Measurements from ENCODE around the gene ZRANB1.

The ZRANB1 gene

DNA sequence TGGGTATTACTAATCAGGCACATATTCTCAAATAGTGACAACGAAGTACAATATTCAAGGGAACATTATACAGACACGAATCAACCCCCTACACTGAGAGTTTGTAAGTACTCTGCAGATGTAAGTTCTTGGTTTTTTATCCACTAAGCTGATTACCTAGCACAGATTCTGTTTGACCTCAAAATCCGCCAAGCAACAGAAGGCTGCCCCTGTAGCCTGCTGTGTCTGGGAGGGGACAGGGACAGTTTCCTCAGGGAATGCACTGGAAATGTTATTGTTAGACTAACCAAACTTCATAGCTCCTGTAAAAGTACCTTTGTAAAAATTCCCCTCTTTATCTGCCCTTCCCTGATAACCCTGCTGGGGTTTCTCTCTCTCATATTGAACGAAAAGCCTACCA is 45.2 kb upstream of the ZRANB1 start:
- H3K4me2 ChIP-seq (ENCODE audit: low read depth, low read length, poor library complexity, severe bottlenecking): no peak overlapping the region
- H3K4me3 ChIP-seq (ENCODE audit: insufficient read depth, low read length, poor library complexity, severe bottlenecking): no peak overlapping the region
- TF ChIP-seq EZH2phosphoT487 (conservative IDR thresholded peaks at IDR 0.05; ENCODE audit: low read length): no peak
- TF ChIP-seq, protein P1, sequence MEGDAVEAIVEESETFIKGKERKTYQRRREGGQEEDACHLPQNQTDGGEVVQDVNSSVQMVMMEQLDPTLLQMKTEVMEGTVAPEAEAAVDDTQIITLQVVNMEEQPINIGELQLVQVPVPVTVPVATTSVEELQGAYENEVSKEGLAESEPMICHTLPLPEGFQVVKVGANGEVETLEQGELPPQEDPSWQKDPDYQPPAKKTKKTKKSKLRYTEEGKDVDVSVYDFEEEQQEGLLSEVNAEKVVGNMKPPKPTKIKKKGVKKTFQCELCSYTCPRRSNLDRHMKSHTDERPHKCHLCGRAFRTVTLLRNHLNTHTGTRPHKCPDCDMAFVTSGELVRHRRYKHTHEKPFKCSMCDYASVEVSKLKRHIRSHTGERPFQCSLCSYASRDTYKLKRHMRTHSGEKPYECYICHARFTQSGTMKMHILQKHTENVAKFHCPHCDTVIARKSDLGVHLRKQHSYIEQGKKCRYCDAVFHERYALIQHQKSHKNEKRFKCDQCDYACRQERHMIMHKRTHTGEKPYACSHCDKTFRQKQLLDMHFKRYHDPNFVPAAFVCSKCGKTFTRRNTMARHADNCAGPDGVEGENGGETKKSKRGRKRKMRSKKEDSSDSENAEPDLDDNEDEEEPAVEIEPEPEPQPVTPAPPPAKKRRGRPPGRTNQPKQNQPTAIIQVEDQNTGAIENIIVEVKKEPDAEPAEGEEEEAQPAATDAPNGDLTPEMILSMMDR (IDR thresholded peaks at IDR 0.05; ENCODE audit: insufficient read depth, low read length, poor library complexity, severe bottlenecking): no peak
- no peaks in the 10 kb centered on the region for H3K27me3 ChIP-seq (ENCODE audit: low read length)
- H3K9ac ChIP-seq (ENCODE audit: low read length): no peak overlapping the region
- H4K20me1 ChIP-seq (ENCODE audit: low read depth, low read length): no peaks in the 10 kb centered on the region
- H3K36me3 ChIP-seq (ENCODE audit: low read length): no peaks in the 10 kb centered on the region
- H3K27ac ChIP-seq (ENCODE audit: low read depth, low read length): no peak overlapping the region
- H2AFZ ChIP-seq (ENCODE audit: low read depth, low read length, severe bottlenecking): no peak overlapping the region
- no peaks in the 10 kb centered on the region for H3K9me2 ChIP-seq (replicated peaks; ENCODE audit: insufficient read depth, low read length)
- no peaks in the 10 kb centered on the region for H3K79me2 ChIP-seq (ENCODE audit: insufficient read depth, low read length)
- H3F3A ChIP-seq (ENCODE audit: insufficient read depth): no peaks in the 10 kb centered on the region
- H3K9me3 ChIP-seq (ENCODE audit: insufficient read depth, low read length): no peaks in the 10 kb centered on the region

- Histone ChIP-seq H3K4me2 (ENCODE audit: low read depth, low read length, poor library complexity, severe bottlenecking) (no peak overlapping the region), H3K9ac (ENCODE audit: low read length) (no peak overlapping the region)
Measured at GRCh38 chr10:124898471-124898870, 43.5 kb upstream of the ZRANB1 start.

GRCh38 chr10:124899151-124899550 is 42.8 kb upstream of the ZRANB1 start:
- Histone ChIP-seq H3K27me3 (ENCODE audit: low read length) (no peaks in the 10 kb centered on the region), H3K36me3 (ENCODE audit: low read length) (no peaks in the 10 kb centered on the region), H4K20me1 (ENCODE audit: low read depth, low read length) (no peaks in the 10 kb centered on the region), H3K9me3 (ENCODE audit: insufficient read depth, low read length) (no peaks in the 10 kb centered on the region), H3F3A (ENCODE audit: insufficient read depth) (no peaks in the 10 kb centered on the region), H3K27ac (ENCODE audit: low read depth, low read length) (no peak overlapping the region), H3K79me2 (ENCODE audit: insufficient read depth, low read length) (no peaks in the 10 kb centered on the region), H2AFZ (ENCODE audit: low read depth, low read length, severe bottlenecking) (no peak overlapping the region), H3K9me2 (replicated peaks; ENCODE audit: insufficient read depth, low read length) (no peaks in the 10 kb centered on the region), H3K4me2 (ENCODE audit: low read depth, low read length, poor library complexity, severe bottlenecking) (no peak overlapping the region), H3K9ac (ENCODE audit: low read length) (no peak overlapping the region), H3K4me3 (ENCODE audit: insufficient read depth, low read length, poor library complexity, severe bottlenecking) (no peak overlapping the region)
- no peak for TF ChIP-seq EZH2phosphoT487 (conservative IDR thresholded peaks at IDR 0.05; ENCODE audit: low read length)
- TF ChIP-seq, protein P1 (IDR thresholded peaks at IDR 0.05; ENCODE audit: insufficient read depth, low read length, poor library complexity, severe bottlenecking): no peak

More at GRCh38 chr10:124898471-124898870, 43.5 kb upstream of the ZRANB1 start:
- Histone ChIP-seq H4K20me1 (ENCODE audit: low read depth, low read length) (no peaks in the 10 kb centered on the region), H3K9me3 (ENCODE audit: insufficient read depth, low read length) (no peaks in the 10 kb centered on the region), H3K27me3 (ENCODE audit: low read length) (no peaks in the 10 kb centered on the region), H3K27ac (ENCODE audit: low read depth, low read length) (no peak overlapping the region), H3K79me2 (ENCODE audit: insufficient read depth, low read length) (no peaks in the 10 kb centered on the region), H2AFZ (ENCODE audit: low read depth, low read length, severe bottlenecking) (no peak overlapping the region), H3K9me2 (replicated peaks; ENCODE audit: insufficient read depth, low read length) (no peaks in the 10 kb centered on the region), H3K36me3 (ENCODE audit: low read length) (no peaks in the 10 kb centered on the region), H3F3A (ENCODE audit: insufficient read depth) (no peaks in the 10 kb centered on the region), H3K4me3 (ENCODE audit: insufficient read depth, low read length, poor library complexity, severe bottlenecking) (no peak overlapping the region)
- TF ChIP-seq, protein P1 (IDR thresholded peaks at IDR 0.05; ENCODE audit: insufficient read depth, low read length, poor library complexity, severe bottlenecking): no peak
- no peak for TF ChIP-seq EZH2phosphoT487 (conservative IDR thresholded peaks at IDR 0.05; ENCODE audit: low read length)

Measured in SU-DHL-6 (cell line).